Measurements from ENCODE around the gene MBD1.

DNA sequence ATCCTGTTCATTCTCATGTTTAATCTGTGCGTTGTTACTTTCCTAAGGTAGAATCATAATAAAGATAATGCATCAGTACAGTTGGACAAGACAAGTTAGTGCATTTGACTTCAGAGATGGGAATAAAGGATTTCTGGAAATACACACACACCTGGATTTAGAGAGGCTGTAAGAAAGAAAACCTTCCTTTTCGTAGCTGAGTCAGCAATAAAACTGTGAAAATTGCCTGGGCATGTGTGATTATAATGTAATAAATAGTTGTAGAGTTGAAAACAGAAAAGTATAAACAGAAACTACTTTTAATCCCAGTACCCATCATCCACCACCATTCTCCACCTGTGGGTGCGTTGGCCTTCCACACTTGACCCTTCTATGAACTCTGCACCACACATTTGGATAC, 30.4 kb downstream of the MBD1 start:
- TF ChIP-seq, protein P1, sequence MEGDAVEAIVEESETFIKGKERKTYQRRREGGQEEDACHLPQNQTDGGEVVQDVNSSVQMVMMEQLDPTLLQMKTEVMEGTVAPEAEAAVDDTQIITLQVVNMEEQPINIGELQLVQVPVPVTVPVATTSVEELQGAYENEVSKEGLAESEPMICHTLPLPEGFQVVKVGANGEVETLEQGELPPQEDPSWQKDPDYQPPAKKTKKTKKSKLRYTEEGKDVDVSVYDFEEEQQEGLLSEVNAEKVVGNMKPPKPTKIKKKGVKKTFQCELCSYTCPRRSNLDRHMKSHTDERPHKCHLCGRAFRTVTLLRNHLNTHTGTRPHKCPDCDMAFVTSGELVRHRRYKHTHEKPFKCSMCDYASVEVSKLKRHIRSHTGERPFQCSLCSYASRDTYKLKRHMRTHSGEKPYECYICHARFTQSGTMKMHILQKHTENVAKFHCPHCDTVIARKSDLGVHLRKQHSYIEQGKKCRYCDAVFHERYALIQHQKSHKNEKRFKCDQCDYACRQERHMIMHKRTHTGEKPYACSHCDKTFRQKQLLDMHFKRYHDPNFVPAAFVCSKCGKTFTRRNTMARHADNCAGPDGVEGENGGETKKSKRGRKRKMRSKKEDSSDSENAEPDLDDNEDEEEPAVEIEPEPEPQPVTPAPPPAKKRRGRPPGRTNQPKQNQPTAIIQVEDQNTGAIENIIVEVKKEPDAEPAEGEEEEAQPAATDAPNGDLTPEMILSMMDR (IDR thresholded peaks at IDR 0.05; ENCODE audit: poor library complexity): no peak
- TF ChIP-seq EZH2 (IDR thresholded peaks at IDR 0.05; ENCODE audit: borderline replicate concordance) (no peak), EZH2phosphoT487 (IDR thresholded peaks at IDR 0.05; ENCODE audit: low read depth, severe bottlenecking, unreplicated experiment) (no peak)
